Large intestine (tissue), 3 donors: ENCODE results near the gene EOLA2. TPM values are rescaled to one million over a fixed set of nuclear protein-coding genes. Genes with fewer than 3 reads are reported as not detected.
"Not testable (repeated sequence)": the region's sequence is repeated elsewhere in the genome, so short reads cannot be mapped to it uniquely, and the experiment has no call there.

ENCODE experiments used
- DNase-seq, 2 donors: peaks; one replicate each; pipeline versions ENCODE4 v3.0.0 to v3.0.0-alpha.2; 2013
- H3K27ac ChIP-seq: one replicate; pipeline ENCODE4 v1.5.1; 2013; ENCODE audit warnings: low read length
- H3K27me3 ChIP-seq: 2 replicates; pipeline ENCODE4 v1.6.1; 2013; ENCODE audit warnings: low read length; ENCODE audit not compliant: control insufficient read depth, insufficient read depth
- H3K36me3 ChIP-seq: 2 replicates; pipeline ENCODE4 v1.6.1; 2013; ENCODE audit warnings: low read length; ENCODE audit not compliant: control insufficient read depth, insufficient read depth
- H3K4me1 ChIP-seq: one replicate; pipeline ENCODE4 v1.6.1; 2013; ENCODE audit warnings: low read length; ENCODE audit not compliant: control insufficient read depth, insufficient read depth
- H3K4me3 ChIP-seq: one replicate; pipeline ENCODE4 v1.5.1; 2013; ENCODE audit warnings: low read length
- H3K9me3 ChIP-seq: one replicate; pipeline ENCODE4 v1.6.1; 2013; ENCODE audit warnings: mild to moderate bottlenecking, low read depth, low read length, moderate library complexity; ENCODE audit not compliant: control insufficient read depth
- WGBS: methylation state at CpG from one replicate; pipeline ENCODE4 v1.1.5; 2013; ENCODE audit warnings: low lambda C conversion rate; ENCODE audit not compliant: insufficient coverage; 5-methylcytosine and 5-hydroxymethylcytosine counted together
- polyA plus RNA-seq: library from polyadenylated mRNA; unstranded; fragments of 120-200 nt; gene quantifications from one replicate; pipeline ENCODE4 v1.2.1, GENCODE V29; 2013

Gene EOLA2
- polyA plus RNA-seq, 1 donor, result 29.9 TPM

DNA sequence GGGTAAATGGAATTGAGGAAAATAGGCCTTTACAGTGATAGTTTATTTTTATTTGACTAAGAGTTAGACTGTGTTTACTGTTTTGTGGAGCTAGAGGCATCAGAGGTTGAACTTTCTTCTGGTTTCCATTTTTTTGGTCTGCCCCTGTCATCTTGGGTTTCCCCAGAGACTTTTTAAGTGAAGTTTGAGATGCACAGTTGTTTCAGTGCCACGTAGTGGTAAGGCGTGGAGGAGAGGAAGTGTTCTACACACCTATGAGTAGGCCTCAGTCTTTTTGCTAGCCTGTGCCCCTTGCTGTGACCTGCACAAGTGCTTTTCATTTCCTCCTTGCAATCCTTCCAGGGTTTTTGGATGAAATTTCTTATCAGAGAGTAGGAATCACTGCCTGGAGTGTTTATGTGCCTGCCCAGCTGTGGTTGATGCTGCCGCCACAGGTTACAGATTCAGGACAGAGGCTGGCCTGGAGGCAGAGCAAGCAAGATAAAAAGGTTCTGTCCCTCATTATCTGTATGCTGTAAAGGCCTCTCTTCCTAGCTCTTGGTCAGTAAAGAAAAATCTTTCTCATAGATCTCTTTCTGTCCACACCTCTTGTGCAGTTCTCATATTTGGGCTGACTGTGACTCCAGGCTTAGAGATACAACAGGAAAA is 21.4 kb downstream of the EOLA2 start:
- Histone ChIP-seq H3K4me1 (no peaks in the 10 kb centered on the region), H3K4me3 (no peak overlapping the region), H3K36me3 (no peaks in the 10 kb centered on the region), H3K9me3 (no peaks in the 10 kb centered on the region), H3K27me3 (no peaks in the 10 kb centered on the region), H3K27ac (no peak overlapping the region)
- WGBS, result no CpG with 5 or more reads among the region's 3 CpGs
- DNase-seq, result no peak

DNA sequence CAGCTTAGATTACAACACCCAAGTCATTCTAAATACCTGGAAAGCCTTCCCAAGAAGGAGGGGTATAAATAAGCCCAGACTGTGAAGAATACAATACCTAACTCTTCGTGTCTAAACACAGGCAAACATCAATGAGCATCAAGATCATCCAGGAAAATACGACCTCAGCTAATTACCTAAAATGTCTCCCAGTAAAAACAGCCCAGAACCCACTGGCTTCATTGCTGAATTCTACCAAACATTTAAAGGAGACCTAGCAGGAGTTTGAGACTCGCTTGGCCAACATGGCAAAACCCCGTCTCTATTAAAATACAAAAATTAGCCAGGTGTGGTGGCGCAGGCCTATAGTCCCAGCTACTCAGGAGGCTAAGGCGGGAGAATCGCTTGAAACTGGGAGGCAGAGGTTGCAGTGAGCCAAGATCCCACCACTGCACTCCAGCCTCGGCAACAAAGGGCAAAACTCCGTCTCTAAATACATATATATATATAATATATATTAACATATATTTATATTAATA is 28.1 kb downstream of the EOLA2 start:
- no CpG with 5 or more reads among the region's 9 CpGs for WGBS
- Histone ChIP-seq H3K36me3 (no peaks in the 10 kb centered on the region), H3K27me3 (no peaks in the 10 kb centered on the region), H3K4me3 (no peak overlapping the region), H3K4me1 (no peaks in the 10 kb centered on the region), H3K27ac (no peak overlapping the region), H3K9me3 (no peaks in the 10 kb centered on the region)
- no peak for DNase-seq

DNA sequence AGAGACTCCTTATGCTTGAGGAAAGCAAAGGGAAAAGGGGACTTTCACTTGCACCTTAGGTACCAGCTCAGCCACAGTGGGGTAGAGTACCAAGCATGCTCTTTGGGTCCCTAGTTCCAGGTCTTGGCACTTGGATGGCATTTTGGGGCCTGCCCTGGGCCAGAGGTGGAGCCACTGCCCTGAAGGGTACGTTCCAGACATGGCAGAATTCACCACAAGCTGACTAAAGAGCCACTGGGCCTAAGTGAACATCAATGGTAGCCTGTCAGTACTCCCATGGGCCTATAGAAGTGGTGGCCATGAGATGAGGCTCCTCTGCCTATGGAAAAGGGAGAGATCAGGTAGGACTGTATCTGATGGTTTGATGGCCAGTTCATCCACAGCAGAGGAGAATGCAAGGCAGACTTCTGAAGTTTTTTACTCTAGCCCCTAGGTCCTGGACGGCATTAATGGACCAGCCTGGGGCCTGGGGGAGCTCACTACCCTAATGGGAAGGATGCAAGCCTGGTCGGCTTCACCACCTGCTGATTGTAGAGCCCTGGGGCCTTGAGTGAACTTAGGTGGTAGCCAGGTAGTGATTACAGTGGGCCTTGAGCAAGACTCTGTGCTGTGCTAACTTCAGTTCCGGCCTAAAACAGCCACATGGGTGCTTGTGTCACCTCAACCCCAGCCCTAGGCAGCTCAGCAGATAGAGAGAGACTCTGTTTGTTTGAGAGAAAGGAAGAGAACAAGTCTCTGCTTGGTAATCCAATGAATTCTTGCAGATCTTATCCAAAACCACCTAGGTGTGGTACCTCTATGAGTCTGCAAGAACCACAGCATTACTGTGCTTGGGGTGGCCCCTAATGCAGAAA is 28.7 kb downstream of the EOLA2 start:
- Histone ChIP-seq H3K9me3 (no peaks in the 10 kb centered on the region), H3K36me3 (no peaks in the 10 kb centered on the region), H3K27ac (no peak overlapping the region), H3K27me3 (no peaks in the 10 kb centered on the region), H3K4me1 (no peaks in the 10 kb centered on the region), H3K4me3 (no peak overlapping the region)
- DNase-seq, result no peak
- no CpG with 5 or more reads among the region's 4 CpGs for WGBS

DNA sequence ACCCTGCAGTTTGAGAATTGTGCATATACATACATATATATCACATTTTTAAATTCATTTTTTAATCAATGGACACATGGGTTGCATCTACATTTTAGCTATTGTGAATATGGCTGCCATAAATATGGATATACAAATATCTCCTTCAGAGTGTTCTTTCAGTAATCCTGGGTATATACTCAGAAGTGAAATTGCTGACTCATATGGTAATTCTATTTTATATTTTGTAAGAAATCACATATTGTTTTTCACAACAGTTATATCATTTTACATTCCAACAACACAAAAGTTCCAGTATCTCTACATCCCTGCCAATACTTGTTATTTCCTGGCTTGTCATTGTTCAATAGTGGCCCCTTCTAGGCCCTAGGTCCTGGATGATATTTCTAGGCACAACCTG is 29.6 kb downstream of the EOLA2 start:
- no peak overlapping the region for H3K4me3 ChIP-seq
- H3K36me3 ChIP-seq, result no peaks in the 10 kb centered on the region
- H3K4me1 ChIP-seq, result no peaks in the 10 kb centered on the region
- DNase-seq, result no peak
- H3K9me3 ChIP-seq, result no peaks in the 10 kb centered on the region
- H3K27me3 ChIP-seq, result no peaks in the 10 kb centered on the region
- H3K27ac ChIP-seq, result no peak overlapping the region

DNA sequence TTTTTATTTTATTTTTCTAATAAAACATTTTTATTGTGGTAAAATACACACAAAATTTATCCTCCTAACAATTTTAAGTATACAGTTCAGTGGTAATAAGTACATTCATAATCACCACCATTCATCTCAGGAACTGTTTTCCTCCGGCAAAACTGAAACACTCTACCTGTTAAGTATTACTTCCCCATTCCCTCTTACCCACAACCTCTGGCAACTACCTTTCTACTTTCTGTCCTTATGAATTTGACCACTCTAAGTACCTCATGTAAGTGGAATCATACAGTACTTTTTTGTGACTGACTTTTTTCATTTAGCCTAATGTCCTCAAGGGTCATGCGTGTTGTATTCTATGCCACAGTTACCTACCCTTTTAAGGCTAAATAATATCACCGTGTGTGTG is 30.0 kb downstream of the EOLA2 start:
- Histone ChIP-seq H3K27ac (no peak overlapping the region), H3K4me3 (no peak overlapping the region), H3K36me3 (no peaks in the 10 kb centered on the region), H3K9me3 (no peaks in the 10 kb centered on the region), H3K4me1 (no peaks in the 10 kb centered on the region), H3K27me3 (no peaks in the 10 kb centered on the region)
- no peak for DNase-seq
- WGBS, result no CpG with 5 or more reads among the region's 3 CpGs

DNA sequence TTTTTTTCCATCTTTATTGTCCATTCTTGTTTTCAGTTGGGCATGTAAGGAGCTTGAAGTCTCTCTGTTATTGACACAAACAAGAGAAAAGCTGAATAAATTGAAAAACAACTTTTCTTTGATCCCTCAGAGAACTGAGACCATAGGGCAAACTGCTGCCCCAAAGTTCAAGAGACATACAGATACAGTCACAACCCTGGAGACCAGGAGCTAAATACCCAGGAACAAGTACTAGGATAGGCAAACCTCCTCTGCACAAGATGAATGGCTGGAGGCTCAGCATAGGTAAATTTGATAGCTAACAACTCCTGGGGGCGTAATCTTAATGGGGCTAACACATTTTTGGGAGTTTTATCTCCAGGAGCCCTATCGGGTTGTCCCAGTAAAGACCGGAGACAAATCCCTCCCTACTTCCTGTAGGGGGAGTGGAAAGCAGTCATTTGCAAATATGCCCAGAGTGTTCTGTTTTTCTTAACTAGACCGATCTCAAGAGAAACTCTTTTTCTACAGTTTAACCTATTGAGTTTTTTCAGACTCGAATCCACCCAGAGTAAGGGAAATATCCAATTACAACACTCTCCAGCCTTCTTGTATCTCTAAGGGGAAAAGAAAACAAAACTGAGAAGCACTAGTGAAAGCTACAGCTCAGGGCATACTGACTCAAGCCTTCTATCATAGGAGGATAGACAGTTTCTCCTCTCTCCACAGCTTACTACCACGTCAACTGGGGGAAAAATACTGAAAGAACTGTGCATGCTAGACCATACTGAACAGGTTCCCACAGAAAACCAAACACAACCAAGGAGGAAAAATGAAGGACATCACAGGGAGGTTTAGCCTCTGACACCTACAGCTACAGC is 34.2 kb downstream of the EOLA2 start:
- Histone ChIP-seq H3K27ac (no peak overlapping the region), H3K27me3 (no peaks in the 10 kb centered on the region), H3K36me3 (no peaks in the 10 kb centered on the region), H3K4me3 (peak overlapping the region; percentile 7), H3K9me3 (no peaks in the 10 kb centered on the region), H3K4me1 (no peaks in the 10 kb centered on the region)
- no CpG with 5 or more reads among the region's 6 CpGs for WGBS
- DNase-seq, result peak in 1 of 2 donors; percentile 16

DNA sequence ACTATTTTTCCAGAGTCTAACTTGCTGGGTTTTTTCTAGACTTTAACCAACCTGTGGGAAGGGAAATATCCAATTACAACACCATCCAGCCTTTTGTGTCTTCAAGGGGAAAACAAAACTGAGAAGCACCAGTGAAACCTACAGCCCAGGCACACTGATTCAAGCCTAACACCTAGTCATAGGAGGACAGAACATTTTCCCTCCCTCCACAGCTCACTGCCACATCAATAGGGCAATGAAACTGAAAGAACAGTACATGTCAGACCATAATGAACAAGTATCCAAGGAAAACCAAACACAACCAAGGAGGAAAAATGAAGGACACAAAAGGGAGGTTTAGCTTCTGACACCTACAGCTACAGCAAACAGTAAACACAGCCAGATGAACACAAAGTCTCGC is 39.7 kb downstream of the EOLA2 start:
- no peaks in the 10 kb centered on the region for H3K4me1 ChIP-seq
- DNase-seq, result no peak
- no peaks in the 10 kb centered on the region for H3K27me3 ChIP-seq
- H3K9me3 ChIP-seq, result no peaks in the 10 kb centered on the region
- H3K27ac ChIP-seq, result no peak overlapping the region
- no peak overlapping the region for H3K4me3 ChIP-seq
- no CpG with 5 or more reads among the region's 1 CpG for WGBS
- no peaks in the 10 kb centered on the region for H3K36me3 ChIP-seq

DNA sequence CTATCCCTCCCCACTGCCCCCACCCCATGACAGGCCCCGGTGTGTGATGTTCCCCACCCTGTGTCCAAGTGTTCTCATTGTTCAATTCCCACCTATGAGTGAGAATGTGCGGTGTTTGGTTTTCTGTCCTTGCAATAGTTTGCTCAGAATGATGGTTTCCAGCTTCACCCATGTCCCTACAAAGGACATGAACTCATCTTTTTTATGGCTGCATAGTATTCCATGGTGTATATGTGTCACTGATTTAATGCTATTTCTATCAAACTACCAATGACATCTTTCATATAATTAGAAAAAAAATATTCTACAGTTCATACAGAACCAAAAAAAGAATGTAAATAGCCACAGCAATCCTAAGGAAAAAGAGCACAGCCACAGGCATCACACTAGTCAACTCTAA is 47.5 kb downstream of the EOLA2 start:
- H3K27me3 ChIP-seq, H3K4me3 ChIP-seq, DNase-seq, H3K9me3 ChIP-seq, H3K36me3 ChIP-seq, H3K27ac ChIP-seq, H3K4me1 ChIP-seq: not testable (repeated sequence)
- no CpG with 5 or more reads among the region's 2 CpGs for WGBS
